HG03097 (cell line): ENCODE data around the gene SLC37A1.
"Not testable (repeated sequence)": the region's sequence is repeated elsewhere in the genome, so short reads cannot be mapped to it uniquely, and the experiment has no call there.

Source experiments
- ATAC-seq: cut with Tn5 transposase; IDR thresholded peaks from one replicate; pipeline ENCODE4 v1.9.1; 2021; ENCODE audit not compliant: unreplicated experiment, low FRiP score

SLC37A1 gene

GRCh38 chr21:42627527-42628289, 114.1 kb downstream of the SLC37A1 start:
- ATAC-seq, result no peak

GRCh38 chr21:42628466-42629061, 114.9 kb downstream of the SLC37A1 start:
- ATAC-seq, result not testable (repeated sequence)

GRCh38 chr21:42629933-42630589, 116.4 kb downstream of the SLC37A1 start:
- ATAC-seq, result no peak

- no peak for ATAC-seq
Measured at GRCh38 chr21:42630626-42631025, 117.0 kb downstream of the SLC37A1 start.
